Colon (tissue), 2 donors: ENCODE measurements around the gene USH1C.

Experiments
- FAIRE-seq: peaks from 2 replicates; lab custom pipeline; 2012; peaks lifted over from hg19 to GRCh38; lab: Jason Lieb, UNC
- donor health status: control.
- donor health status: control.

The USH1C gene

GRCh38 chr11:17547051-17547577 lies 2.9 kb upstream of the USH1C start, which contains the start of gene OTOG:
OTOG (plus strand) TSS chr11:17547259; CDS start chr11:17547373, 114 bp downstream.
- FAIRE-seq: no peak

DNA sequence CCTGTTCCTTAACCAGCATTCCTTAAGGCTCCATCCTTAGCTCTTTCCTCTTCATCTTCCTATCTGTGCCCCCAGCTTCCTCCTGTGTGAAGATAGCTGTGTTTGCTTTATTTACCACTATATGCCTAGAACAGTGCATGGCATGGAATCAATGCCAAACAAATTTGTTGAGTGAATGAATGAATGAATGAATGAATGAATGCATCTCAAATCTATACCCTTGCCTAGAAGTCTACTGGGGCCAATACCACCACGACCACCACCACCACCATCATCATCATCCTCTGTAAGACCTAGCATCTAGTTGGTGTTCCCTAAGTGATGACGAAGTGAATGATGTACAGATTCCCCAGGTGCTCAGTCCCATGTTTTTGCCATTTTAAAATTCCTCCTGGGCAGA lies 2.0 kb upstream of the USH1C start:
- FAIRE-seq: no peak

DNA sequence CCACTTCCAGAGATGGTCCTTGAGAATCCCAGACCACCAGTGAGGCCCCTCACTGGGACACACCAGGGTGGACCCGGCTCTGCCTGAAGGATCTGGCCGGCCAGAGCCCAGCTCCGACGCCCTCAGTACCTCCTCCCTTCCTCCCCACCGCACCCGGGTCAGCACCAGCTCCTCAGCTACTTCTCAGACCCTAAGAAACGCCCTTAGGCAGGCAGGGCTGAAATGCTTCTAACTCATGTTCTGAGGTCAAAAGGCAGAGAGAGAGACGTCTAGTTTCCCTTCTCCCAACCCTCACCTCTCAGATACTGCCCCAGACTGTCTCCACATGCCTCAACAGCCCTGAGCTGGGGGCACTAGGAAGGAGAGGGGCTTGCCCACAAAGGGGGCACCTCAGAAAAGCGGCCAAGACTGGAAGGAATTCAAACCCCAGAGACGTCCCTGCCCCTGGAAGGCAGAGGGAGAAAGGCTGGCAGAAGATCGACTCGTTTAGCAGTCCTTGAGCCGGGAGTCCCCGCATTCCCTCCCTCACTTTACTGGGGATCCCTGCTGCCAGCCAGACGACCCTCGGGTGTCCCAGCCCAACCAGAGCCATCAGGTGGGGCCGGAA lies 539 bp downstream of the USH1C start:
- no peak for FAIRE-seq

DNA sequence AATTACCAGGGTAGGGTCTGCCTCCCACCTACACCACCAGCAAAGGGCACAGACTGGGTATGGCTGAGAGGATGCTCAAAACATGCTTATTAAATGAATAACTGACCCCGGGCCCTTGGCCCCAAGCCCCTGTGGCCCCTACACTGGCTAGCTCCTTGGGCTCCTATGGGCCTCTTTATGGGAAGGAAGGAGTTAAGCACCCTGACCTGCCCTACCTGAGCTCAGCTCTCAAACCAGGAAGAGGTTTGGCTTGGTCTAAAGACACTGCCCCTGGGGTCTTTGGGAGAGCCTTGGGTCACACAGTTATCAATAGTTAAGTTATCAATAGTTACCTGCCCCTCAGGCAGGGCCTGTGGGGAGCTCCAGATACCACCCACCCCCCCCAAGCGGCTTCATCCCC lies 1.2 kb downstream of the USH1C start:
- FAIRE-seq: no peak

GRCh38 chr11:17542249-17542648 lies 2.0 kb downstream of the USH1C start:
- FAIRE-seq: no peak

GRCh38 chr11:17541330-17541885 lies 2.8 kb downstream of the USH1C start:
- FAIRE-seq: no peak

GRCh38 chr11:17540807-17541206 lies 3.4 kb downstream of the USH1C start:
- FAIRE-seq: no peak

DNA sequence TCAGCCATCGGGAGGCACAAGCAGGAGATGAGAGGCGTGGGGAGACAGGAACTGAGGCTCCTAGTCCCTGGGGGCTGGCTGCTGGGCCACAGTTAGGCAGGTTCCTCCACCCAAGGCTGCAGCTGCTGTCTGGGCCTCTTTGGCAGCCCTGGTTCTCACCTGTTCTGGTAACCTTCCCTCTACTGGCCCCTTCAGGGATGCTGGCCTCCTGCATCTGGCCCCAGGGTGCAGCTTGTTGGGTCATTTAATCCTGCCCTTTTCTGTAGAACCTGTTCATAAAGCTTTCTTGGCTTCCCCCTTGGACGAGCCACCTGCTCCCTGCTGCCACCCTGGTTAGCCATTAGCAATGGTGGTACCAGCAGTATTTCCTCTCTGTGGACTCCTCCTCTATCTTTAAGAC lies 5.5 kb downstream of the USH1C start:
- FAIRE-seq: no peak

DNA sequence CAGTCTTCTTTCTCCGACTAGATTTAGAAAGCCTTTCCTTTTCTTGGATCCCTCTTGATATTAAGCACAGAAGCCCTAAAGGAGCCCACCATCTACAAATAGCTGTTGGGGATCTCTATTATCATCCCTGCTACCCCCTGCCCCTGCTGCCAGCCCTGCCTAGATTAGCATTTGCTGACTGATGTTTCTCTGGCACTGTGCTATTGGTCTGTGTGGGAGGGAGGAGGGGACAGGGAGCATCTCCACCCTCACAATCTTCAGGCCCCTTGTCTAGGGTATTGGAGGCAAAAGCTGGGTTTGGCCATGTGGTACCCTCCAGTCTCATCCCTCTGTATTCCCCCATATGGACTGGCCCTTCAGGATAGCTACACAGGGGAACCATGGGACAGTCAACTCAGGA lies 6.2 kb downstream of the USH1C start:
- FAIRE-seq: no peak

DNA sequence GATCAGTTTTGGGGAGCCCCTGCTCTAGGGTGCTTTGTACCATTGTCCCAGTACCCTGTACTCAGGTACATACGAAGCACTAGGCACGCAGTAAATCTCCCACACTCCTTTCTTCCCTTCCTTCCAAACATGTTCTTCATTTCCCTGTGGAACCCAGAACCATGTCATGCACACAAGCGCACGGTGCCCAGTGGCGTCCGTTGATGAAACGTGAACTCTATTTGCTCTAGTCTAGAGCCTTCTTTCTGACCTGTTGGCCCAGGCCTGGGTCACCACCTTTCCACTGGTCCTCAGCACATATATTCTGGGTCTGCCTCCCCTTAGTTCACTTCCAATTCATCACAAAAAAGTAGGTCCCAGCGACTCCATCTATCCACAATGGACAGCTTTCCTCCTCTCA lies 7.0 kb downstream of the USH1C start:
- FAIRE-seq: no peak

- FAIRE-seq: no peak
These were observed 8.7 kb downstream of the USH1C start for GRCh38 chr11:17535488-17535887.

DNA sequence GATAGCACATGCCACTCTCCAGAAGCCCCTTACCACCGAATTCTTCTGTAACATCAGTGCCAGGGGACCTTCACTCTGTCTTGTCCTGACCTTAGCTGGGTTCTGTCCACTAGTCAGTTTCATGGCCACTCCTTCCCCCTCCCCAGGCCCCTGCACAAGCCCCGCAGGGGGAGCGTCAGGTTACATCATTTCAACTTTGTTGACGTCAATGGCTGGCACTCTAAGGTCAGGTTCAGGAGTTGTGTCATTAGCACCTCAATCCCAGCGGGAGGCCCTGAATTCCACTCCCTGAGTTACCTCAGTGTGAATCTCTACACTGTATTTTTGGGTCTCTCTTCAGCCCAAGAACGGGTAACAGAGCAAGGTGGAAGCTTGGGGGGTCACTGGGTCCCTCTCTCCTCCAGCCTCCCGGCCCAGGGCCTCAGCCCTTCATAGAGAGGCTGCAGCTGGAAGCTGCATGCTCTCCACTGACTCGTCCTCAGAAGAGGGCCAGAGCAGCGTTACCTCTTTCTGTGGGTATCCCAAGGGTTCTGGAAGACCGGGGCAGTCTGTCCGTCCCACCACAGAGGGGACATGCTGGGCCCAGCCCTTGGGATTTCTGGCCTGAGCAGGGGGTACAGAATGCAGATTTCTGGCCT lies 10.3 kb downstream of the USH1C start:
- no peak for FAIRE-seq

- FAIRE-seq: no peak
These were observed 10.9 kb downstream of the USH1C start for GRCh38 chr11:17533341-17533740.

DNA sequence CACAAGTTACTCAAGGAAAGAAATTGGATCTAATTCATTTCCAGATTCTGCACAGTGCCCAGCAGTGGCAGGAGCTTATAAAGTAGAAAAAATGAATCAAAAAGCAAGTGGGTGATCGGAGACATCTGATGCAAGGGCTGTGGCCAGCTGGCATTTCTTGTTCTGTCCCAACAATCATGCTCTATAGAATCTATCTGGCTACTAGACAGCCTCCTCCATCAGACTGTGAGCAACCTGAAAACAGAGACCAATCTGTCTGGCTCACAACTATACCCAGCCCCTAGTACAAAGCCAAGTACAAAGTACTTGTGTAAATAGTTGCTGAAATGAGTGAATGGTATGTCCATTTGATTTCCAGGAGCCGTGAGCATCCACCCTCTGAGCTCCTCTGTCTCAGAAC lies 11.4 kb downstream of the USH1C start:
- FAIRE-seq: no peak

DNA sequence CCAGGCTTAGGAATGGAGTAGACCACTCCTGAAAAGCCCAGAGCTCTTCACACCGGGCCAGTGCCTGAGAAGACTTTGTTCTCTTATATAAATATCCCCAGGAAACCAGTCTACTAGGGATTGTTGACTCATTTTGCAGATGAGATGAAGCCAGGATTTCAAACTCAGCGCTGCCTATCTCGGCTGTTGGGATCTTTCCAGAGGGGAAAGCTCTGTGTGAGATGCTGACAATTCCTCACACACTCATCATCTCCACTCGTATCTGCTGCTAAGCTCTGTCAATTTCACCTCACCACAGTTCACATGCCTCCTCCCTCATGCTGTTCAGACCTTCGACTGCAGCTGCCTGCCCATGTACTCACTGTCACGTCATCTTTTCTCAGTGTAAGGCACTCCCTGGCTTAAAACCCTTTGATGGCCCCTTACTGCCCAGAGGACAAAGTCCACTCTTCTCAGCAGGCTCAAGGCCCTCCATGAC lies 12.5 kb downstream of the USH1C start:
- FAIRE-seq: no peak

- FAIRE-seq: no peak
These were observed 13.1 kb downstream of the USH1C start for GRCh38 chr11:17531071-17531600.

DNA sequence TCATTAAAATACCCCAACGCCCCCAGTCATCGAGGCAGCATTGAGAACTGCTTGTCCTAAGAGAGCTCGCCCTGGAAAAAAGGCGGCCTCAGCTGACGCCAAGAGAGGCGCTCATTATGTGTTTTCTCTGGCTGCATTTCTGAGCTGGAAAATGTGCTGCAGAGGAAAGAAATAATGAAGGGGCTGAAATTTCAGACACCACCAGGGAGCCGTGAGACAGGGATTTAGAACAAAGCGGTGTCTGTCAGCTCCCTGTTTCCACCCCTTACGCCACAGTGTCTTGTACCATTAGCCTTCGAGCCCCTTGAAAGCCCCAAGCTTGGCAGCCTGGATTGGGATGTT lies 14.4 kb downstream of the USH1C start:
- no peak for FAIRE-seq

- no peak for FAIRE-seq
These were observed 15.0 kb downstream of the USH1C start for GRCh38 chr11:17528906-17529843.

DNA sequence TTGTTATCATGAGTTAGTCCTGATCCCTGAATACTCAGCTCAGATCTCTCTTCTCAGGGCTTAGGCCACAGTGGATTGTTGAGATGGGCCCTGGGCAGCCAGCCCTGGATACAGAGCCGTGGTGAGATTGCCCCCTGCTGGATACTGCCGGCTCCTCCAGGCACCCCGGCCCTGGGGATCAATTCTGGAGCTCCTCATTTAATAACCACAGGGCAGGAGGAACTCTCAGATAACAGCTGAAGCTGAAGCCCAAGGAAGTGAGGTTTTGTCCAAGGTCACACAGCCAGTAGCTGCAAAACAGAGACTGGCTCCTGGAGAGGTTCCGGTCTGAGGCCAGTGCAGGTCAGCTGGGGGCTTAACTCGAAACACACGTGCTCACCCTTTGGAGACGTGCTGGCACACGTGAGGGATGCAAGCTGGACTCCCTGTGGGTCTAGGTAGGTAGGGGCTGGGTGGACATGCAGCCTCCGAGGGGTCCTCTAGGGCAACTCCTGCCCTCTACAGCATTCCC lies 16.0 kb downstream of the USH1C start:
- no peak for FAIRE-seq

- no peak for FAIRE-seq
These were observed 16.6 kb downstream of the USH1C start for GRCh38 chr11:17527628-17527995.

- FAIRE-seq: no peak
These were observed 17.1 kb downstream of the USH1C start for GRCh38 chr11:17526931-17527627.
